Measurements from ENCODE around the gene PEAK1.

DNA sequence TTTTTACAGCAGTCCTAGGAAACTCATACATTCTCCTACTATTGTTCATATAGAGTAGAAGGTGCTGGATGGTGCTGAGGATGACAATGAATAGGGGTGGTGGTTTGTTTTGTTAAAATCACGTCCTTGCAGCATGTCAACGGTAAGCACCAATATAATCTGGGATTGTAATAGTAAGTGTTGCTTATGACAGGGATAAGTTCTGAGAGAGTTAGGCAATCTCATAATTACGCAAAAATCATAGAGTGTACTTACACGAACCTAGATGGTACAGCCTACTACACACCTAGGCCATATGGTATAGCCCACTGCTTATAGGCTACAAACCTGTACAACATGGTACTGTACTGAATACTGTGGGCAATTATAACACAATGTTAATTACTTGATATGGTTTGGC lies 284.7 kb downstream of the PEAK1 start:
- TF ChIP-seq, protein P1, sequence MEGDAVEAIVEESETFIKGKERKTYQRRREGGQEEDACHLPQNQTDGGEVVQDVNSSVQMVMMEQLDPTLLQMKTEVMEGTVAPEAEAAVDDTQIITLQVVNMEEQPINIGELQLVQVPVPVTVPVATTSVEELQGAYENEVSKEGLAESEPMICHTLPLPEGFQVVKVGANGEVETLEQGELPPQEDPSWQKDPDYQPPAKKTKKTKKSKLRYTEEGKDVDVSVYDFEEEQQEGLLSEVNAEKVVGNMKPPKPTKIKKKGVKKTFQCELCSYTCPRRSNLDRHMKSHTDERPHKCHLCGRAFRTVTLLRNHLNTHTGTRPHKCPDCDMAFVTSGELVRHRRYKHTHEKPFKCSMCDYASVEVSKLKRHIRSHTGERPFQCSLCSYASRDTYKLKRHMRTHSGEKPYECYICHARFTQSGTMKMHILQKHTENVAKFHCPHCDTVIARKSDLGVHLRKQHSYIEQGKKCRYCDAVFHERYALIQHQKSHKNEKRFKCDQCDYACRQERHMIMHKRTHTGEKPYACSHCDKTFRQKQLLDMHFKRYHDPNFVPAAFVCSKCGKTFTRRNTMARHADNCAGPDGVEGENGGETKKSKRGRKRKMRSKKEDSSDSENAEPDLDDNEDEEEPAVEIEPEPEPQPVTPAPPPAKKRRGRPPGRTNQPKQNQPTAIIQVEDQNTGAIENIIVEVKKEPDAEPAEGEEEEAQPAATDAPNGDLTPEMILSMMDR (IDR thresholded peaks at IDR 0.05), result no peak
- TF ChIP-seq POLR2A (IDR thresholded peaks at IDR 0.05; ENCODE audit: low read depth) (no peak), EP300 (IDR thresholded peaks at IDR 0.05) (no peak)
